ENCODE measurements around the gene ATP11C. TPM values are rescaled to one million over a fixed set of nuclear protein-coding genes. Genes with fewer than 3 reads are reported as not detected.

ATP11C gene
- total and polyA plus RNA-seq, 9 of the 15 experiments (the other 6 are each of a cell fraction or from before 2014, with no cell fraction given) = 18.2 to 42.2 (median 29.4) TPM

GRCh38 chrX:139932073-139932900 is 566 bp downstream of the ATP11C start (continued):
- no peak for TF ChIP-seq CUX1 (CRISPR knock-in tag; IDR thresholded peaks at IDR 0.05)
- TF ChIP-seq FOXP1 (CRISPR knock-in tag; IDR thresholded peaks at IDR 0.05) = 0 out of 2 replicates have a peak, but pooled peaks have one; percentile 29
- TF ChIP-seq DNMT1 (IDR thresholded peaks at IDR 0.05) = no peak
- no peak for TF ChIP-seq TSHZ1 (CRISPR knock-in tag; IDR thresholded peaks at IDR 0.05)
- peak; percentile 89 for TF ChIP-seq POLR2G (IDR thresholded peaks at IDR 0.05; ENCODE audit: low read depth, low read length)
- TF ChIP-seq CHAMP1 (IDR thresholded peaks at IDR 0.05) = no peak
- no peak for TF ChIP-seq BCOR (IDR thresholded peaks at IDR 0.05)
- TF ChIP-seq MBD2 (IDR thresholded peaks at IDR 0.05; ENCODE audit: borderline replicate concordance, low read depth) = 0 out of 2 replicates have a peak, but pooled peaks have one; percentile 1
- TF ChIP-seq CTBP1 (IDR thresholded peaks at IDR 0.05; ENCODE audit: borderline replicate concordance) = peak; percentile 58; the same call in 1 of the 2 replicates
- TF ChIP-seq POLR2A (conservative IDR thresholded peaks at IDR 0.05) = peak; percentile 54; the same call in 1 of the 2 replicates
- peak; percentile 49 for TF ChIP-seq EGR1 (conservative IDR thresholded peaks at IDR 0.05)
- TF ChIP-seq CEBPG (CRISPR knock-in tag; IDR thresholded peaks at IDR 0.05) = no peak
- TF ChIP-seq CEBPG (tag; conservative IDR thresholded peaks at IDR 0.05 in 1 of 2, IDR thresholded peaks at IDR 0.05 in 1 of 2) = no peak
- no peak for TF ChIP-seq PYGO2 (tag; IDR thresholded peaks at IDR 0.05)

Measured in K562 (cell line).